OCI-LY7 (cell line): ENCODE data around the gene ADGRD1. TPM values are rescaled to one million over a fixed set of nuclear protein-coding genes. Genes with fewer than 3 reads are reported as not detected.

Experiments
- BruUV-seq: library from RNA; stranded (reverse); fragments of 400-500 nt; replicated peaks from 2 replicates; lab custom pipeline; 2021; lab: Mats Ljungman, UMichigan
- CTCF ChIA-PET: fragments of 300-600 bp; sonication (Branson Sonifier 250); formaldehyde crosslinking; loops from one replicate; lab custom pipeline; 2022; ENCODE audit warnings: antibody characterized with exemption; ENCODE audit not compliant: unreplicated experiment; lab: Charles Lee
- POLR2A ChIA-PET: fragments of 300-600 bp; sonication (Branson Sonifier 250); formaldehyde crosslinking; loops from one replicate; lab custom pipeline; 2022; ENCODE audit warnings: antibody characterized with exemption; lab: Charles Lee
- DNase-seq: peaks from one replicate; pipeline ENCODE4 v3.0.0-alpha.2; 2015; ENCODE audit warnings: low spot score
- H2AFZ ChIP-seq: fragments of 200-600 bp; sonication (generic), shearing (Covaris generic); 2 replicates; pipeline ENCODE4 v1.6.1; 2014; ENCODE audit warnings: mild to moderate bottlenecking, antibody characterized with exemption, low read length, moderate library complexity
- H3K27ac ChIP-seq: fragments of 200-600 bp; sonication (generic); 2 replicates; pipeline ENCODE4 v1.5.1; 2014; ENCODE audit warnings: mixed run types, low read depth, mild to moderate bottlenecking, moderate library complexity, low read length, inconsistent platforms; ENCODE audit not compliant: poor library complexity, severe bottlenecking
- H3K36me3 ChIP-seq: fragments of 200-600 bp; sonication (generic); 2 replicates; pipeline ENCODE4 v1.6.1; 2014; ENCODE audit warnings: mild to moderate bottlenecking, antibody characterized with exemption, low read length, moderate library complexity, mixed read lengths; ENCODE audit not compliant: insufficient read depth
- H3K4me1 ChIP-seq: fragments of 200-600 bp; sonication (generic); 2 replicates; pipeline ENCODE4 v1.5.1; 2014; ENCODE audit warnings: mild to moderate bottlenecking, low read length; ENCODE audit not compliant: insufficient read depth, poor library complexity, severe bottlenecking
- H3K4me2 ChIP-seq: fragments of 200-600 bp; sonication (generic); 2 replicates; pipeline ENCODE4 v1.6.1; 2014; ENCODE audit warnings: mild to moderate bottlenecking, low read length
- H3K4me3 ChIP-seq: fragments of 200-600 bp; sonication (generic); 2 replicates; pipeline ENCODE4 v1.5.1; 2014; ENCODE audit warnings: mild to moderate bottlenecking, low read depth, low read length; ENCODE audit not compliant: poor library complexity, severe bottlenecking
- H3K79me2 ChIP-seq: fragments of 200-600 bp; sonication (generic); 2 replicates; pipeline ENCODE4 v1.6.1; 2016; ENCODE audit warnings: low read depth, mild to moderate bottlenecking, low read length, moderate library complexity, mixed read lengths; ENCODE audit not compliant: insufficient read depth
- H3K9me2 ChIP-seq: fragments of 200-600 bp; sonication (generic); 2 replicates; pipeline ENCODE4 v1.6.1; 2016; ENCODE audit warnings: mild to moderate bottlenecking, low read length, mixed read lengths; ENCODE audit not compliant: insufficient read depth
- H3K9me3 ChIP-seq: fragments of 200-600 bp; sonication (generic); 2 replicates; pipeline ENCODE4 v1.6.1; 2014; ENCODE audit warnings: mild to moderate bottlenecking, mixed run types, low read length, mixed read lengths
- H4K20me1 ChIP-seq: fragments of 200-600 bp; sonication (generic); 2 replicates; pipeline ENCODE4 v1.6.1; 2014; ENCODE audit warnings: mild to moderate bottlenecking, antibody characterized with exemption, low read length, moderate library complexity, mixed read lengths; ENCODE audit not compliant: insufficient read depth
- CTCF ChIP-seq: fragments of 200-600 bp; sonication (generic); conservative IDR thresholded peaks from 2 replicates; pipeline ENCODE4 v1.5.1; 2014; ENCODE audit warnings: mild to moderate bottlenecking, antibody characterized with exemption, low read length, moderate library complexity, mixed read lengths
- EZH2phosphoT487 ChIP-seq: fragments of 200-600 bp; sonication (generic); IDR thresholded peaks from 2 replicates; pipeline ENCODE4 v1.6.1; 2018; ENCODE audit warnings: low read depth, borderline replicate concordance, mild to moderate bottlenecking, mixed run types, antibody characterized with exemption, low read length, moderate library complexity, mixed read lengths
- intact Hi-C: fragments of 100-400 bp; cut with micrococcal nuclease; formaldehyde crosslinking; loops from one replicate; pipeline ENCODE4 v1.10.0; 2022; ENCODE audit not compliant: unreplicated experiment
- total RNA-seq, 2 experiments: library from RNA; depleted of rRNA in 1 of 2; stranded (reverse); fragments of >200 nt in 1 of 2; shearing (Covaris generic) in 1 of 2; gene quantifications; 2 replicates each; pipeline ENCODE4 v1.2.3, GENCODE V29; 2014 to 2022

ADGRD1 gene
- total RNA-seq, 2 experiments from 2014 or later: 1.0 to 1.7 TPM

GRCh38 chr12:131055093-131055465, 101.4 kb downstream of the ADGRD1 start:
- no peak for DNase-seq
- Histone ChIP-seq H3K4me1 (no peaks in the 10 kb centered on the region), H3K9me2 (no peaks in the 10 kb centered on the region), H3K4me3 (no peak overlapping the region), H3K9me3 (no peaks in the 10 kb centered on the region), H3K79me2 (no peaks in the 10 kb centered on the region), H3K4me2 (no peak overlapping the region), H3K27ac (no peak overlapping the region), H3K36me3 (no peaks in the 10 kb centered on the region), H2AFZ (no peak overlapping the region), H4K20me1 (no peaks in the 10 kb centered on the region)
- CTCF ChIA-PET: no interaction called here
- intact Hi-C loops: no loop called here
- no TSS peak for BruUV-seq
- no peak for TF ChIP-seq CTCF
- no peak for TF ChIP-seq EZH2phosphoT487
- POLR2A ChIA-PET: no interaction called here

- ChIA-PET CTCF (no interaction called here), POLR2A (no interaction called here)
- DNase-seq: no peak
- Histone ChIP-seq H2AFZ (no peak overlapping the region), H3K79me2 (no peaks in the 10 kb centered on the region), H4K20me1 (no peaks in the 10 kb centered on the region), H3K27ac (no peak overlapping the region), H3K9me3 (no peaks in the 10 kb centered on the region), H3K36me3 (no peaks in the 10 kb centered on the region), H3K4me3 (no peak overlapping the region), H3K9me2 (no peaks in the 10 kb centered on the region), H3K4me2 (no peak overlapping the region), H3K4me1 (no peaks in the 10 kb centered on the region)
- TF ChIP-seq EZH2phosphoT487: no peak
- TF ChIP-seq CTCF: no peak
- intact Hi-C loops: no loop called here
- BruUV-seq: no TSS peak
Measured at GRCh38 chr12:131055596-131056233, 102.0 kb downstream of the ADGRD1 start.

GRCh38 chr12:131056626-131057025, 102.9 kb downstream of the ADGRD1 start:
- no TSS peak for BruUV-seq
- Histone ChIP-seq H3K27ac (no peak overlapping the region), H3K9me2 (no peaks in the 10 kb centered on the region), H3K4me3 (no peak overlapping the region), H3K79me2 (no peaks in the 10 kb centered on the region), H2AFZ (no peak overlapping the region), H3K4me2 (no peak overlapping the region), H4K20me1 (no peaks in the 10 kb centered on the region), H3K36me3 (no peaks in the 10 kb centered on the region), H3K9me3 (no peaks in the 10 kb centered on the region), H3K4me1 (peaks cover 3% of the 10 kb centered on the region)
- TF ChIP-seq EZH2phosphoT487: no peak
- no peak for TF ChIP-seq CTCF
- intact Hi-C loops: no loop called here
- ChIA-PET CTCF (no interaction called here), POLR2A (no interaction called here)
- no peak for DNase-seq
